ENCODE measurements around the gene INKA2. TPM values are rescaled to one million over a fixed set of nuclear protein-coding genes. Genes with fewer than 3 reads are reported as not detected.

Gene INKA2
- total and polyA plus RNA-seq, 2 of the 4 experiments (the other 2 are of a cell fraction), result 2.2 to 2.6 TPM

GRCh38 chr1:111720274-111720976 is 18.8 kb downstream of the INKA2 start:
- Histone ChIP-seq H3K79me1 (ENCODE audit: low read depth in 1 of 2, low read length in 2 of 2) (peaks cover 0 to 8% of the 10 kb centered on the region in 2 experiments; a peak in 2 of 4 replicates), H4K20me1 (ENCODE audit: insufficient read depth, low read length) (no peaks in the 10 kb centered on the region), H3K56ac (ENCODE audit: extremely low read depth, insufficient read depth, low read length) (no peak overlapping the region), H2AK9ac (replicated peaks; ENCODE audit: low read depth, low read length, poor library complexity) (no peak overlapping the region), H2BK15ac (ENCODE audit: low read depth, low read length) (no peak overlapping the region), H2BK20ac (ENCODE audit: low read depth, low read length) (0 out of 2 replicates have a peak overlapping the region, but pooled peaks have one; percentile 16), H2BK5ac (ENCODE audit: low read depth, low read length, poor library complexity, severe bottlenecking) (no peak overlapping the region), H3K27ac (ENCODE audit: insufficient read depth, low read length) (no peak overlapping the region), H3K23ac (ENCODE audit: low read depth, low read length) (no peak overlapping the region), H3K14ac (replicated peaks; ENCODE audit: low read depth, low read length) (peak overlapping the region; percentile 16; the same call in 1 of the 2 replicates), H3K18ac (ENCODE audit: low read depth, low read length) (no peak overlapping the region), H3K9ac (ENCODE audit: low read depth, low read length) (no peak overlapping the region), H3K9me3 (ENCODE audit: control insufficient read depth, insufficient read depth, low read length) (no peaks in the 10 kb centered on the region), H4K5ac (ENCODE audit: low read depth, low read length) (no peak overlapping the region), H3K4me3 (ENCODE audit: insufficient read depth, low read depth, low read length) (no peak overlapping the region), H4K91ac (ENCODE audit: insufficient read depth, low read depth, low read length) (peak overlapping the region; percentile 82), H3K27me3 (ENCODE audit: control insufficient read depth, insufficient read depth, low read length) (no peaks in the 10 kb centered on the region), H3K9me1 (ENCODE audit: insufficient read depth, low read length) (peaks cover 25% of the 10 kb centered on the region), H4K8ac (ENCODE audit: low read depth in 2 of 2, low read length in 2 of 2) (peak overlapping the region; percentile 72 to 89; a peak in 1 of 4 replicates), H3K4me2 (ENCODE audit: low read depth, low read length) (no peak overlapping the region), H2AK5ac (ENCODE audit: low read depth, low read length) (peak overlapping the region; percentile 60; the same call in 1 of the 2 replicates), H3K36me3 (ENCODE audit: control insufficient read depth, insufficient read depth, low read length) (peaks cover 2% of the 10 kb centered on the region; the same call in 1 of the 2 replicates), H2AFZ (replicated peaks; ENCODE audit: low read length, poor library complexity) (peak overlapping the region; percentile 54), H2BK120ac (ENCODE audit: low read depth, low read length) (0 out of 2 replicates have a peak overlapping the region, but pooled peaks have one; percentile 18), H3K4ac (ENCODE audit: low read depth, low read length) (no peak overlapping the region), H3K4me1 (ENCODE audit: control insufficient read depth, insufficient read depth, low read length) (peaks cover 12% of the 10 kb centered on the region)
- DNase-seq (no peak), ATAC-seq (ENCODE audit: low read depth) (no peak)
- ChIA-PET POLR2A (ENCODE audit: unreplicated experiment) (no interaction called here), CTCF (no interaction called here)
- in situ Hi-C loops (cut with MboI; ENCODE audit: low sequenced_read_pairs) (no loop called here), dilution Hi-C loops (cut with HindIII; ENCODE audit: low sequenced_read_pairs, unreplicated experiment) (no loop called here), intact Hi-C loops (cut with micrococcal nuclease) (no loop called here)
- BruUV-seq (replicated peaks), result no TSS peak
- WGBS, 2 experiments (ENCODE audit: extremely low coverage in 2 of 2, insufficient read length in 1 of 2), result 74% methylated on average over 3 of the region's 7 CpGs; no CpG with 5 or more reads in 1 of the 2 experiments
- TF ChIP-seq RCOR1 (IDR thresholded peaks at IDR 0.05; ENCODE audit: insufficient replicate concordance, low read length) (no peak), RAD21 (IDR thresholded peaks at IDR 0.05; ENCODE audit: low read length) (no peak), MAZ (IDR thresholded peaks at IDR 0.05; ENCODE audit: borderline replicate concordance, low read depth, low read length) (no peak), SMC3 (IDR thresholded peaks at IDR 0.05; ENCODE audit: low read depth, low read length) (no peak), CTCF (conservative IDR thresholded peaks at IDR 0.05; ENCODE audit: low read depth, low read length) (no peak), CEBPB (IDR thresholded peaks at IDR 0.05; ENCODE audit: low read depth, low read length) (no peak), MXI1 (IDR thresholded peaks at IDR 0.05; ENCODE audit: borderline replicate concordance, low read depth, low read length) (no peak), POLR2A (IDR thresholded peaks at IDR 0.05; ENCODE audit: low read depth, low read length) (no peak), ELK1 (IDR thresholded peaks at IDR 0.05; ENCODE audit: borderline replicate concordance, low read depth, low read length) (no peak), BHLHE40 (IDR thresholded peaks at IDR 0.05; ENCODE audit: low read depth, low read length) (no peak), NFE2L2 (IDR thresholded peaks at IDR 0.05; ENCODE audit: low read depth, low read length) (no peak), MAFK (IDR thresholded peaks at IDR 0.05; ENCODE audit: low read depth, low read length) (no peak), USF2 (IDR thresholded peaks at IDR 0.05; ENCODE audit: low read depth, low read length) (no peak)
